ENCODE data around the gene LPCAT2.
A peak's percentile ranks its signal among the peaks of the same experiment; 100 is the strongest.

LPCAT2 gene

GRCh38 chr16:55473587-55473986 lies 35.3 kb upstream of the LPCAT2 start:
- no peak overlapping the region for H3K27ac ChIP-seq
- DNase-seq: no peak
- H3K27me3 ChIP-seq: no peaks in the 10 kb centered on the region
- H3K4me1 ChIP-seq: peaks cover 0 to 37% (median 15%) of the 10 kb centered on the region in 4 donors
- no peaks in the 10 kb centered on the region for H3K9me3 ChIP-seq
- intact Hi-C loops (cut with DNase I; ENCODE audit: low total_unique reads): no loop called here
- H3K4me3 ChIP-seq: no peak overlapping the region
- H3K36me3 ChIP-seq: no peaks in the 10 kb centered on the region
- no peak for TF ChIP-seq CTCF (IDR thresholded peaks at IDR 0.05)

- no peak for DNase-seq
- H3K4me1 ChIP-seq: peaks cover 0 to 50% (median 22%) of the 10 kb centered on the region in 4 donors
- no peaks in the 10 kb centered on the region for H3K9me3 ChIP-seq
- peaks cover 0 to 3% of the 10 kb centered on the region in 2 donors for H3K27me3 ChIP-seq
- H3K4me3 ChIP-seq: no peak overlapping the region
- intact Hi-C loops (cut with DNase I; ENCODE audit: low total_unique reads): no loop called here
- no peak overlapping the region for H3K27ac ChIP-seq
- no peaks in the 10 kb centered on the region for H3K36me3 ChIP-seq
- no peak for TF ChIP-seq CTCF (IDR thresholded peaks at IDR 0.05)
Measured at GRCh38 chr16:55474821-55475220, 34.1 kb upstream of the LPCAT2 start.

GRCh38 chr16:55475919-55476318 lies 33.0 kb upstream of the LPCAT2 start:
- Histone ChIP-seq H3K36me3 (no peaks in the 10 kb centered on the region), H3K9me3 (no peaks in the 10 kb centered on the region), H3K4me3 (no peak overlapping the region), H3K27ac (peak overlapping the region; percentile 27 to 38), H3K4me1 (peaks cover 0 to 53% (median 27%) of the 10 kb centered on the region in 4 donors), H3K27me3 (peaks cover 0 to 6% of the 10 kb centered on the region in 2 donors)
- intact Hi-C loops (cut with DNase I; ENCODE audit: low total_unique reads): no loop called here
- peak in 1 of 2 donors; percentile 65 for DNase-seq
- TF ChIP-seq CTCF (IDR thresholded peaks at IDR 0.05): no peak

GRCh38 chr16:55476625-55477533 lies 32.0 kb upstream of the LPCAT2 start:
- no peak for TF ChIP-seq CTCF (IDR thresholded peaks at IDR 0.05)
- H3K27me3 ChIP-seq: peaks cover 0 to 6% of the 10 kb centered on the region in 2 donors
- no peaks in the 10 kb centered on the region for H3K9me3 ChIP-seq
- no peaks in the 10 kb centered on the region for H3K36me3 ChIP-seq
- peak overlapping the region; percentile 38 to 59 for H3K27ac ChIP-seq
- no peak overlapping the region for H3K4me3 ChIP-seq
- H3K4me1 ChIP-seq: peaks cover 0 to 44% (median 24%) of the 10 kb centered on the region in 4 donors
- peak in 1 of 2 donors; percentile 68 for DNase-seq
- intact Hi-C loops (cut with DNase I; ENCODE audit: low total_unique reads): no loop called here

- Histone ChIP-seq H3K27me3 (peaks cover 0 to 6% of the 10 kb centered on the region in 2 donors), H3K4me3 (no peak overlapping the region), H3K27ac (peak overlapping the region; percentile 6 to 59), H3K36me3 (peaks cover 0 to 6% (median 0%) of the 10 kb centered on the region in 3 donors), H3K4me1 (peaks cover 0 to 40% (median 23%) of the 10 kb centered on the region in 4 donors), H3K9me3 (no peaks in the 10 kb centered on the region)
- TF ChIP-seq CTCF (IDR thresholded peaks at IDR 0.05): no peak
- no peak for DNase-seq
- intact Hi-C loops (cut with DNase I; ENCODE audit: low total_unique reads): no loop called here
Measured at GRCh38 chr16:55477736-55478135, 31.1 kb upstream of the LPCAT2 start.

Data from tibial artery (tissue), 4 donors.